ENCODE data around the gene SPECC1.

SPECC1 gene

GRCh38 chr17:20254541-20254940 lies 245.4 kb downstream of the SPECC1 start:
- H3K9me2 ChIP-seq (ENCODE audit: low read depth, low read length), result no peaks in the 10 kb centered on the region
- no peak overlapping the region for H3K27ac ChIP-seq (ENCODE audit: low read depth, low read length, poor library complexity, severe bottlenecking)
- no peaks in the 10 kb centered on the region for H3K9me3 ChIP-seq (ENCODE audit: low read length)
- H3F3A ChIP-seq (ENCODE audit: insufficient read depth, low read length), result no peaks in the 10 kb centered on the region
- H3K4me2 ChIP-seq (ENCODE audit: low read length), result no peak overlapping the region
- no peaks in the 10 kb centered on the region for H4K20me1 ChIP-seq (ENCODE audit: insufficient read depth, low read length)
- no peak overlapping the region for H3K4me3 ChIP-seq (ENCODE audit: low read depth, low read length, poor library complexity, severe bottlenecking)
- no peaks in the 10 kb centered on the region for H3K27me3 ChIP-seq (ENCODE audit: insufficient read depth, low read length)
- no peak overlapping the region for H3K9ac ChIP-seq (ENCODE audit: low read length)
- no peaks in the 10 kb centered on the region for H3K36me3 ChIP-seq (ENCODE audit: insufficient read depth, low read length)
- no peak overlapping the region for H2AFZ ChIP-seq (ENCODE audit: low read length)
- H3K79me2 ChIP-seq (ENCODE audit: insufficient read depth, low read length), result no peaks in the 10 kb centered on the region
- no peaks in the 10 kb centered on the region for H3K4me1 ChIP-seq (ENCODE audit: insufficient read depth, low read length, severe bottlenecking)
- TF ChIP-seq EZH2 (IDR thresholded peaks at IDR 0.05; ENCODE audit: borderline replicate concordance, low read length), result no peak
- TF ChIP-seq, protein P1, sequence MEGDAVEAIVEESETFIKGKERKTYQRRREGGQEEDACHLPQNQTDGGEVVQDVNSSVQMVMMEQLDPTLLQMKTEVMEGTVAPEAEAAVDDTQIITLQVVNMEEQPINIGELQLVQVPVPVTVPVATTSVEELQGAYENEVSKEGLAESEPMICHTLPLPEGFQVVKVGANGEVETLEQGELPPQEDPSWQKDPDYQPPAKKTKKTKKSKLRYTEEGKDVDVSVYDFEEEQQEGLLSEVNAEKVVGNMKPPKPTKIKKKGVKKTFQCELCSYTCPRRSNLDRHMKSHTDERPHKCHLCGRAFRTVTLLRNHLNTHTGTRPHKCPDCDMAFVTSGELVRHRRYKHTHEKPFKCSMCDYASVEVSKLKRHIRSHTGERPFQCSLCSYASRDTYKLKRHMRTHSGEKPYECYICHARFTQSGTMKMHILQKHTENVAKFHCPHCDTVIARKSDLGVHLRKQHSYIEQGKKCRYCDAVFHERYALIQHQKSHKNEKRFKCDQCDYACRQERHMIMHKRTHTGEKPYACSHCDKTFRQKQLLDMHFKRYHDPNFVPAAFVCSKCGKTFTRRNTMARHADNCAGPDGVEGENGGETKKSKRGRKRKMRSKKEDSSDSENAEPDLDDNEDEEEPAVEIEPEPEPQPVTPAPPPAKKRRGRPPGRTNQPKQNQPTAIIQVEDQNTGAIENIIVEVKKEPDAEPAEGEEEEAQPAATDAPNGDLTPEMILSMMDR (IDR thresholded peaks at IDR 0.05; ENCODE audit: low read length), result no peak

DNA sequence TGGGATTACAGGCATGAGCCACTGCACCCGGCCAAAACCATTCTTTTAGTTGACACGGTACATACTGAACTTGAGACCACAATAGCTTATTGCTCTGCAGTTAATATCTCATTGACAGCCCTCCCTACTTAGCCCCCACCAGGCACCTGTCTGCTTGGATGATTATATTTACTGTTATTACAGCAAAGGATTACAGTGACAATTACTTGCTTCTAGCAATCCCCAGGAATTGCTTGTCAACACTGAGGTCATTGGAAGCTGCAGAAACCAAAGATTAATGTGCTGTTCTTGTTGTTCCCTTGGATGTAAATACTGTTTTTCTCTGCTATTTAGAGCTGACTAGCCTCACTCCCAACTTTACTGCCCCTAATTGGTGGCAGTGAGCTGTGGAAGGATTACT lies 247.0 kb downstream of the SPECC1 start:
- no peaks in the 10 kb centered on the region for H3K9me3 ChIP-seq (ENCODE audit: low read length)
- H3K4me1 ChIP-seq (ENCODE audit: insufficient read depth, low read length, severe bottlenecking), result no peaks in the 10 kb centered on the region
- H2AFZ ChIP-seq (ENCODE audit: low read length), result no peak overlapping the region
- no peaks in the 10 kb centered on the region for H3F3A ChIP-seq (ENCODE audit: insufficient read depth, low read length)
- no peaks in the 10 kb centered on the region for H3K79me2 ChIP-seq (ENCODE audit: insufficient read depth, low read length)
- no peaks in the 10 kb centered on the region for H3K36me3 ChIP-seq (ENCODE audit: insufficient read depth, low read length)
- TF ChIP-seq EZH2 (IDR thresholded peaks at IDR 0.05; ENCODE audit: borderline replicate concordance, low read length), result no peak
- TF ChIP-seq, protein P1 (IDR thresholded peaks at IDR 0.05; ENCODE audit: low read length), result no peak
- H3K4me3 ChIP-seq (ENCODE audit: low read depth, low read length, poor library complexity, severe bottlenecking), result no peak overlapping the region
- H3K9me2 ChIP-seq (ENCODE audit: low read depth, low read length), result no peaks in the 10 kb centered on the region
- H3K4me2 ChIP-seq (ENCODE audit: low read length), result no peak overlapping the region
- H3K27me3 ChIP-seq (ENCODE audit: insufficient read depth, low read length), result no peaks in the 10 kb centered on the region
- H3K27ac ChIP-seq (ENCODE audit: low read depth, low read length, poor library complexity, severe bottlenecking), result no peak overlapping the region
- no peaks in the 10 kb centered on the region for H4K20me1 ChIP-seq (ENCODE audit: insufficient read depth, low read length)
- no peak overlapping the region for H3K9ac ChIP-seq (ENCODE audit: low read length)

DNA sequence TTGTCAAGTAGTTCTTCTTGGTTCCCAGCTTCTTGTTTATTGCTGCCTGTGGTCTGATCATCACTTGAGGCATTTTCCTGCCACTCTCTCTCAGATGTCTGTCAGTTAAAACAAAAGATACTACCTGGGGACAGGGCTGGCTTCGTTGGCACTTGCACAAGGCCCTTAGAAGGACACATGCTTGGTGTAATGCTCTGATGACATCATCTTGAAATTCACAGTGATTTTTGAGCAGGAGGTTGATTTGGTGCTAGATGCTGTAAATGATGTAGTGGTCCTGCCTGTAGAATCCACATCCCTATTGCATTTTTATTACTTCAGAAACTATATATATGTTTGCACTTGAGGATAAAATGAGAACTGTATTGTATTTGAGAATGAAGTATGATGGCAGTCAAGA lies 247.8 kb downstream of the SPECC1 start:
- no peak overlapping the region for H3K4me3 ChIP-seq (ENCODE audit: low read depth, low read length, poor library complexity, severe bottlenecking)
- H3K9ac ChIP-seq (ENCODE audit: low read length), result no peak overlapping the region
- H3K79me2 ChIP-seq (ENCODE audit: insufficient read depth, low read length), result no peaks in the 10 kb centered on the region
- H2AFZ ChIP-seq (ENCODE audit: low read length), result no peak overlapping the region
- H3F3A ChIP-seq (ENCODE audit: insufficient read depth, low read length), result no peaks in the 10 kb centered on the region
- H3K9me3 ChIP-seq (ENCODE audit: low read length), result no peaks in the 10 kb centered on the region
- H3K4me2 ChIP-seq (ENCODE audit: low read length), result no peak overlapping the region
- no peaks in the 10 kb centered on the region for H3K4me1 ChIP-seq (ENCODE audit: insufficient read depth, low read length, severe bottlenecking)
- H3K27me3 ChIP-seq (ENCODE audit: insufficient read depth, low read length), result no peaks in the 10 kb centered on the region
- no peaks in the 10 kb centered on the region for H3K9me2 ChIP-seq (ENCODE audit: low read depth, low read length)
- H4K20me1 ChIP-seq (ENCODE audit: insufficient read depth, low read length), result no peaks in the 10 kb centered on the region
- no peaks in the 10 kb centered on the region for H3K36me3 ChIP-seq (ENCODE audit: insufficient read depth, low read length)
- TF ChIP-seq, protein P1 (IDR thresholded peaks at IDR 0.05; ENCODE audit: low read length), result no peak
- no peak for TF ChIP-seq EZH2 (IDR thresholded peaks at IDR 0.05; ENCODE audit: borderline replicate concordance, low read length)
- no peak overlapping the region for H3K27ac ChIP-seq (ENCODE audit: low read depth, low read length, poor library complexity, severe bottlenecking)

Data from OCI-LY1 (cell line).